GM12801 (cell line): ENCODE measurements around the gene MAP3K7.

Experiments
- TF ChIP-seq, protein P1 (sequence below): IDR thresholded peaks from one replicate; pipeline ENCODE4 v1.5.1; 2011; ENCODE audit warnings: control low read depth; ENCODE audit not compliant: insufficient read length; ENCODE audit errors: extremely low read depth

The MAP3K7 gene

DNA sequence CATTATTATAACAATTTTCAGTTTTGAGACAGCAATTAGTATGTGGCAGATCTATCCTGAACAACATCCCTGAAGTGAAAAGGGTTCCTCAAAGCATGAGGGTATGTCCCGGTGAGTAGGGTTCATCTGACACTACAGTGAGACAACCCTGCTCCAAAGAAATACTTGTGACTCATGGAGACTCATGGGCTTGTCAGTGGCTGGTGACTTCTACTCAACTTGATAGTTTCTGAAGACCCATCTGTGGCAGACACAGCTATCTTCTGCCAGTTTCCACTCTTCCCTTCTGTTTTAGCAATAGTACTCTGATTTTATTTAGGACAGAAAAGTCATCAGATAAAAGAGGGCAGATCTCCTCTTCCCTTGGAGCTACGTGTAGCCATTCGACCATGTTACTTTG is 41.4 kb downstream of the MAP3K7 start:
- TF ChIP-seq, protein P1, sequence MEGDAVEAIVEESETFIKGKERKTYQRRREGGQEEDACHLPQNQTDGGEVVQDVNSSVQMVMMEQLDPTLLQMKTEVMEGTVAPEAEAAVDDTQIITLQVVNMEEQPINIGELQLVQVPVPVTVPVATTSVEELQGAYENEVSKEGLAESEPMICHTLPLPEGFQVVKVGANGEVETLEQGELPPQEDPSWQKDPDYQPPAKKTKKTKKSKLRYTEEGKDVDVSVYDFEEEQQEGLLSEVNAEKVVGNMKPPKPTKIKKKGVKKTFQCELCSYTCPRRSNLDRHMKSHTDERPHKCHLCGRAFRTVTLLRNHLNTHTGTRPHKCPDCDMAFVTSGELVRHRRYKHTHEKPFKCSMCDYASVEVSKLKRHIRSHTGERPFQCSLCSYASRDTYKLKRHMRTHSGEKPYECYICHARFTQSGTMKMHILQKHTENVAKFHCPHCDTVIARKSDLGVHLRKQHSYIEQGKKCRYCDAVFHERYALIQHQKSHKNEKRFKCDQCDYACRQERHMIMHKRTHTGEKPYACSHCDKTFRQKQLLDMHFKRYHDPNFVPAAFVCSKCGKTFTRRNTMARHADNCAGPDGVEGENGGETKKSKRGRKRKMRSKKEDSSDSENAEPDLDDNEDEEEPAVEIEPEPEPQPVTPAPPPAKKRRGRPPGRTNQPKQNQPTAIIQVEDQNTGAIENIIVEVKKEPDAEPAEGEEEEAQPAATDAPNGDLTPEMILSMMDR, result no peak

DNA sequence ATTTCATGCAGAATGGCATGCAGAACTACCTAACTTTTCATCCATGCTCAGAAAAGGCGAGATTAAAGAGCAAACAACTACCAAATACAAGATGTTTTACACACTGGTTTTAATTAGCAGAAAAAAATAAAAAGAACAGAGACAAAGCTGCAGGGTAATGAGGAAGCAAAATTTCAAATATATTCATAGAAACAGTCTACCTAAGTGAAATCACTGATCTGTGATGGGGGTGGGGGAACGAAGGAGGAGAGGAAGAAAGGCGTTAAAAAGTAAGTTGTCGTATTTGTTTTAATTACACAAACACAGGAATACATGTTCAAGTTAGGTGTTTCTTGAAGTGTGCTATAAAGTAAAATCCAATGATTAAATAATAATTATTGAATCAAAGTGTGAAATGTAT is 42.1 kb downstream of the MAP3K7 start:
- TF ChIP-seq, protein P1, result no peak

DNA sequence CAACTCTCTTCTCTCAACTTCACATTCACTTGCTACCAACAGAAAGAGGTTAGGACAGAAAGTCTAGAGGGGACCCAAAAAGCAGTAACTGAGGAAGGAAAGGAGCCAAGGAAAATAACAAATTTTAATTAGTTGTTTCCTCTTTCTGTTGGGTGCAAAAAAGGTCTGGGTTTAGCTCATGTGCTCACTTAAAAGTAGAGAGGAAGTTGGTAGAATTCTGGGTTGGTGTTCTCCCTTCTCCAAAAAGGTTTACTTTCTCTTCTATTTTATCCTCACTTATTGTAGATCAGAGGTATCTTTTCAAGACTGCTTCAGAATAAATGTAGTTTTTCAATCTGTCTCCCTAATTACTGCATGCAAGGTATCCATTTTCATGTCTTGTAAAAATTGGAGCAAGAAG is 42.8 kb downstream of the MAP3K7 start:
- TF ChIP-seq, protein P1, result no peak

DNA sequence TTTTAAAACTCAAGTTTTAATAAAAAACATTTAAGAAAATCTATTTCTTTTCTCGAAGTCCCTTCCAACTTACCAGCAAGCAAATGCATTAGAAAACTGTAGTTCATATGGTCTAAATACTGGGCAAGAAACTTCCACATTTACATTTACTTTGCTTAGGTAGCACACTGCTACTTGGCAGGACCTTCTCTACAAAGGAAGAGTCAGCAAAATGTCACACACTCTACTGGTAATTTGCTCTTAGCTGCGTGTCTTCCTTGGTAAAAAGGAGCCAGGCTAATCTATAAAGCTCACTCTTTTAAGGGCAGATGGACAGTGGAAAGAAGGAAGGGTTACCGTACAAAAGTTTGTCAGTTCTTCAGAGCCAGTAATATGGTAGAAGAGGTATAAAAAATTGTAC is 45.7 kb downstream of the MAP3K7 start:
- TF ChIP-seq, protein P1, result no peak

DNA sequence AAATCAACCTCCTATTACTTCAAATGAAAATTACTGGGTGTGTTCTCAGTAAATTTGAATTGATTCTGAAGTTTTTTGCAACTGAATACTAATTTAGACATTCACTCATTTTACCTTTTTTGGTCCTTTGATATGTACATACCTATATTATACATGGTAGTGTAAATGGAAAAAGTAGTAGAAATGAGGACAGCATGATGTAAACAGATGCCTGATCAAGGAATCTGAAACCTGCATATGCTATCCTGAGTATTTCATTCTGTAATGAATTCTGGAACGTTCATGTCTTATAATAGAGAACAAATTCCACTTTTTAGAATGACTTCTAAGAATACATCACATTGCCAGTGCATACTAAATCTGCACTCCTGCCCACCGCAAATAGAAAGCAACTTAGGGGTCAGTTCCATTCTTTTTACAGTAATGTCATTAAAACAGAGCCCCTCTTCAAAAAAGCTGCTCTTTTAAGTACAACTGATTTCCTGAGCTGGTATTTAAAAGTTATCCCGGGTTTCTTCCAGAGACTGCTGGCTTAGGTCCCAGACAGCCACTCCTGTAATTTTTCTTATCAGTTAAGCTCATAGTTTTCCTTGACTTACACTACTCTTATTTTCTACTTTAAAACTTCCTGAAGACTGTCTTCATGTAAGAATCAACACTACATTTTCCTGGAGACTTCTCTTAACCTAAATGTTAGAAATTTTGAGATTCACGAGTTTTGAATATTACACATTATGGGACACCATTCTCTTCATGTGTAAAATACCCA is 48.4 kb downstream of the MAP3K7 start:
- TF ChIP-seq, protein P1, result no peak

DNA sequence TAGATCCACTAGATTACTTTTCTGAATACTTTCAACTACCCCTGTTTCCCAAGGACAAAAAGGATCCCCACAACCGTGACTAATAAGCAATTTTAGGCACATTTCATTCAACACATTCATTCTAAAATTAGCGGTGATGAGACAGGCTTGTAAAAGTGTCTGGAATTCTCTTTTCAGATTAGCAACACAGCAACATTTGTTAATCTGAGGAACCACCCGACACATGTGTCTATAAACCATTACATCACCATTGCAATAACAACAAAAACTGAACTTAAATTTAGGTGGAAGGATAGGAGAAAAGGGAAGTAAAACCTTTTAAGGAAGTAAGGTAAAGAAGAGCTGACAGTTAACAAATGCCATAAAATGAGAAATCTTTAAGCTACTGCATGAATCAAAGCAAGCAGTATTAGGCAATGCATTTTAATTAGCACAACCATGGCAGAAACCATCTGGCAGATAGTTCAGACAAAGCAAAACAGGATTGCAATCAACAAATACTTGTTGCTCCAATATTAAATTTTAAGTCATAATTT is 49.1 kb downstream of the MAP3K7 start:
- TF ChIP-seq, protein P1, result no peak

DNA sequence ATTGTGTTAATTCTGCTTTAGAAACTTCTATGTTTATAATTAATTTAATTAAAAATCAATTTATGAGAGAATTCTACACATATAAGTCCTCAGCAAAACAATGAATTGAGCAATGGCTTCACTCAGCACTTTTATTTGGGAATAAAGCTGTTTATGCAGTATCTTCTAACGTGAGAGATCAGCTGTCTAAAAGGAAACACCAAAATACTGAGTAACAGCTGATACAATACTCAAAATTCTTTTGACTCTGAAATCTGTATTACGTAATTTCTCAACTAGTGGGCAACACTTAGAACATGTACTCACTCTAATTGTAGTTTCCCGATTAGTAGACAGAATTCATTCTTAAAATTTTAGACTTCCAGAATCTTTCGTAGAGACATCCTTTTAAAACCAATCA is 49.8 kb downstream of the MAP3K7 start:
- TF ChIP-seq, protein P1, result no peak
